Immature natural killer cell (primary cell): ENCODE data around the gene DCBLD2. TPM values are rescaled to one million over a fixed set of nuclear protein-coding genes. Genes with fewer than 3 reads are reported as not detected.

Experiments
- DNase-seq, 3 donors: peaks; one replicate each; pipeline ENCODE4 v3.0.0; 2022; ENCODE audit warnings: mixed read lengths in 1 of 3
- H3K27ac Mint-ChIP-seq, 6 donors: one replicate each; pipeline ENCODE4 v1.8.0; 2020; ENCODE audit warnings: mixed read lengths in 6 of 6, mild to moderate bottlenecking in 5 of 6, inconsistent platforms in 4 of 6, moderate library complexity in 3 of 6
- H3K27me3 Mint-ChIP-seq, 3 donors: one replicate each; pipeline ENCODE4 v1.8.0; 2020 to 2021; ENCODE audit warnings: low read depth in 3 of 3, mild to moderate bottlenecking in 3 of 3, mixed read lengths in 3 of 3, moderate library complexity in 3 of 3, inconsistent platforms in 1 of 3
- H3K36me3 Mint-ChIP-seq, 3 donors: one replicate each; pipeline ENCODE4 v1.8.0; 2020; ENCODE audit warnings: mixed read lengths in 3 of 3, inconsistent platforms in 2 of 3, mild to moderate bottlenecking in 2 of 3
- H3K4me1 Mint-ChIP-seq, 2 donors: one replicate each; pipeline ENCODE4 v1.8.0; 2020; ENCODE audit warnings: inconsistent platforms in 2 of 2, mild to moderate bottlenecking in 2 of 2, mixed read lengths in 2 of 2, moderate library complexity in 1 of 2
- H3K4me3 Mint-ChIP-seq, 5 donors: one replicate each; pipeline ENCODE4 v1.8.0; 2020; ENCODE audit warnings: mild to moderate bottlenecking in 5 of 5, mixed read lengths in 5 of 5, inconsistent platforms in 3 of 5, moderate library complexity in 3 of 5
- H3K9me3 Mint-ChIP-seq, 6 donors: one replicate each; pipeline ENCODE4 v1.8.0; 2020; ENCODE audit warnings: mild to moderate bottlenecking in 6 of 6, mixed read lengths in 6 of 6, inconsistent platforms in 4 of 6, moderate library complexity in 3 of 6
- polyA plus RNA-seq, 3 donors: library from polyadenylated mRNA; unstranded; fragments of 300-500 nt; fragmentation: Illumina TruSeq; gene quantifications; one replicate each; pipeline ENCODE4 v1.2.3, GENCODE V29; 2021

Gene DCBLD2, protein sequence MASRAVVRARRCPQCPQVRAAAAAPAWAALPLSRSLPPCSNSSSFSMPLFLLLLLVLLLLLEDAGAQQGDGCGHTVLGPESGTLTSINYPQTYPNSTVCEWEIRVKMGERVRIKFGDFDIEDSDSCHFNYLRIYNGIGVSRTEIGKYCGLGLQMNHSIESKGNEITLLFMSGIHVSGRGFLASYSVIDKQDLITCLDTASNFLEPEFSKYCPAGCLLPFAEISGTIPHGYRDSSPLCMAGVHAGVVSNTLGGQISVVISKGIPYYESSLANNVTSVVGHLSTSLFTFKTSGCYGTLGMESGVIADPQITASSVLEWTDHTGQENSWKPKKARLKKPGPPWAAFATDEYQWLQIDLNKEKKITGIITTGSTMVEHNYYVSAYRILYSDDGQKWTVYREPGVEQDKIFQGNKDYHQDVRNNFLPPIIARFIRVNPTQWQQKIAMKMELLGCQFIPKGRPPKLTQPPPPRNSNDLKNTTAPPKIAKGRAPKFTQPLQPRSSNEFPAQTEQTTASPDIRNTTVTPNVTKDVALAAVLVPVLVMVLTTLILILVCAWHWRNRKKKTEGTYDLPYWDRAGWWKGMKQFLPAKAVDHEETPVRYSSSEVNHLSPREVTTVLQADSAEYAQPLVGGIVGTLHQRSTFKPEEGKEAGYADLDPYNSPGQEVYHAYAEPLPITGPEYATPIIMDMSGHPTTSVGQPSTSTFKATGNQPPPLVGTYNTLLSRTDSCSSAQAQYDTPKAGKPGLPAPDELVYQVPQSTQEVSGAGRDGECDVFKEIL
- polyA plus RNA-seq, result 1 to 10 TPM in 1 of 3 donors, under 1 TPM in 1, not detected in 1; 0.04 to 1.0 TPM

DNA sequence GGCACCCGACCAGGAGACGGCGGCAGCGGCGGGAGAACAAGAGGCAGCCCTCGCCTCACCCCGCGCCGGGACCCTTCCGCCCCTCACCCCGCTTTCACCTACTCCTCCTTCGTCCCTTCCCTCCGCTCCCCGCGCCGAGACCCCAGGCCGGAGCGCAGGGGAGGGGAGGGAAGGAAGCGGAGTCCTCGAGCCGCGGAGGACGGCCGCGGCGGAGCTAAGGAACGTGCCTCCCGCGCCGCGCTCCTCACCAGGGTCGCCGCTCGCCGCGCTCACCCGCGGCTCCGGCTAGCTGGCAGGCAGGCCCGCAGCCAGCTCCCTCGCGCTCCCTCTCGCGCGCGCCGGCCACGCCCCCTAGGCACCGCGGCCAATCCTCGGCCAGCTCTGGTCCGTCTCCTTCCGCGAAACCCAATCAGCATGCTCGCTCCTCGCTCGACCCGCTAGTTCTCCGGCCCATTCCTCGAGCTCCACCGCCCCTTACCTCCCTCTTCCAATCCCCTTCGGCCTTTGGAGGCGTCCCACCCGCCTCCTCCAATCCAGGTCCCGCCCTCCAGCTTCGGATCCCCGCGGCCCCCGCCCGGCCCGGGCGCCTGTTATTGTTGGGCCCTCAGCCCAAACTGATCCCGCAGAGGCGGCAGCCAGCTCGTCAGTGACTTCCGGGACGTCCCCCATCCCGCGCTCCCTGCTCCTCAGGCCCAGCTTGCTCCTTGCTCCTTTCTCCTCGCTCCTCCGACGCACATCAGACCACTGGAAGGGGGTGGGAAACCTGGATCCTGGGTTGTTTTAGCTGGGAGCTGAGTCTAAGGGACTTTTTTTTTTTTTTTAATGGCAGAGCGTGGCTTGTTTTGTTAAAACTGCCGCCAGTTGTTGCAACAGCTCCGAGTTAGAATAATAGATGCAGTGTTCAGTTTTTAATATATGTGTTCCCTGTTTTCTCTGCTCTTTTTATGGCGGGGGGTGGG is at the start of gene DCBLD2:
Gene DCBLD2 (minus strand): TSS at position 304 of the 959 bp plus-strand sequence. CDS start 369 bp downstream, outside the sequence.
- Mint-ChIP-seq H3K9me3 (peaks cover 0 to 2% (median 0%) of the 10 kb centered on the region in 6 donors), H3K4me1 (peaks cover 17 to 18% of the 10 kb centered on the region in 2 donors), H3K27me3 (peaks cover 2 to 5% (median 4%) of the 10 kb centered on the region in 3 donors), H3K4me3 (peak within 1 kb of the TSS; percentile 86 to 93 (median 89)), H3K36me3 (no peaks in the 10 kb centered on the region), H3K27ac (peak within 1 kb of the TSS in 5 of 6 donors; percentile 31 to 84 (median 58))
- peak; percentile 86 to 90 (median 89) for DNase-seq

DNA sequence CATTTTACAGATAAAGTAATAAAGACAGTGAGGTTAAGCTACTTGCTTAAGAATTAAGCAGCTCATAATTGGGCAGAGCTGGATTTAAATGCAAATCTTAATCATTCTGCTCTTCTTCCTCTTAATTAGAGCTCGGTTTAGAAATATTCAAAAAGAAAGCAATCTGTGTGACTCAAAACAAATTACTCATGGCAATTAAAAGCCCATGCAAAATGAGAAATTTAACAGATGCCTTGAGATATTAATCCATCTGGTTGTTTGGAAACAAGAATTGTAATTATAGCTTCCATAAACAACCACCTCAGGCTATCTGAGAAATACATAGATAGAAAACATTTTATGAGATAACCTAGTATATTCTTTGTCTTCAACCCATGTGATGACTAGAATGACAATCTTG is 44.2 kb upstream of the DCBLD2 start:
- Mint-ChIP-seq H3K27me3 (no peaks in the 10 kb centered on the region), H3K9me3 (peaks cover 0 to 12% (median 7%) of the 10 kb centered on the region in 6 donors), H3K36me3 (no peaks in the 10 kb centered on the region), H3K27ac (no peak overlapping the region), H3K4me1 (no peaks in the 10 kb centered on the region), H3K4me3 (no peak overlapping the region)
- no peak for DNase-seq

DNA sequence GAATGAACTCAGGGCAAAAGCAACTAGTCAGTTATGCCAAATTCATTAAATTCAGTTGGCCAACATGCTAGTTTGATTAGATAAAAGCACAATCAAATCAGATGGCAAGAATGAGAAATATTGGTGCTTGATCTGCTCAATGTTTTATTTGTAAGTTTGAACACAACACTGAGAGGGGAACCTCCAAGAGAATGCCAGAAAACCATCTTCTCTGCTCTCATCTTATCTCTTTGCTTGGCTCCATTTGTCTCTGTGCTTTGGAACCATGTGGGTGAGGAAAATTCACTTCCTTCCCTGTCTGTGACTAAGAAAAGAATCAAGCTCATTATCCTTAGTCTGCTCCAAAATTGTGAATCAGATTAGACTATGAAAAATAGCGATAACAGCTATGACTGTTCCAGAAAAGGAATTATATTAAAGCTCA is 43.6 kb upstream of the DCBLD2 start:
- H3K4me3 Mint-ChIP-seq, result no peak overlapping the region
- no peaks in the 10 kb centered on the region for H3K27me3 Mint-ChIP-seq
- no peak for DNase-seq
- H3K9me3 Mint-ChIP-seq, result peaks cover 0 to 12% (median 4%) of the 10 kb centered on the region in 6 donors
- H3K27ac Mint-ChIP-seq, result no peak overlapping the region
- H3K36me3 Mint-ChIP-seq, result no peaks in the 10 kb centered on the region
- H3K4me1 Mint-ChIP-seq, result no peaks in the 10 kb centered on the region

DNA sequence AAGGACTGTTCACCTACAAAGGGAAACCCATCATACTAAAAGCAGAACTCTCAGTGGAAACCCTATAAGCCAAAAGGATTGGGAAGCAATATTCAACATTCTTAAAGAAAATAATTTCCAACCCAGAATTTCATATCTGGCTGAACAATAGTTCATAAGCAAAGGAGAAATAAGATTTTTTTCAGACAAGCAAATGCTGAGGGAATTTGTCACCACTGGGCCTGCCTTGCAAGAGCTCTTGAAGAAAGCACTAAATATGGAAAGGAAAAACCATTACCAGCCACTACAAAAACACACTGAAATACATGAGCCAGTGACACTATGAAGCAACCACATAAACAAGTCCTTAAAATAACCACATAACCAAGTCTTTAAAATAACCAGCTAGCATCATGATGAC is 28.9 kb upstream of the DCBLD2 start:
- Mint-ChIP-seq H3K4me3 (no peak overlapping the region), H3K27ac (no peak overlapping the region), H3K36me3 (no peaks in the 10 kb centered on the region), H3K27me3 (peaks cover 0 to 5% (median 1%) of the 10 kb centered on the region in 3 donors), H3K9me3 (peaks cover 9 to 23% (median 16%) of the 10 kb centered on the region in 6 donors), H3K4me1 (no peaks in the 10 kb centered on the region)
- DNase-seq, result no peak

DNA sequence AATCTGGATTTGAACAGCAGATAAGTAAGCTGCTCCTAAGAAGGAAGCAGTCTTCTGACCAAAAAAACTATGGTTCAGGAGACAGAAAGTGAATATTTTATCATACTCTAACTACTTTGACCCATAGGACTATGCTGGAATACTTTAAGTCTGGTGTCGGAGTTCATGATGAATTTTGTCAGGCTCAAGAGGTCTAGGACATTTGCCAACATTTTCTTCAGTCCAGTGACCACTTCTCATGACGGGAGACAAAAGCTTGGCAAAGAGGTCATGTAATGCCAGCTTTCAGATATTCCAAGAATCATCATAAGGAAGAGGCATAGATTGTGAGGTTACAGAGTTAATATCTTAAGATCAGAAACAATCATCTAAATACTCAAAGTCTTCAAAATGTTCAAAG is 20.5 kb upstream of the DCBLD2 start:
- H3K36me3 Mint-ChIP-seq, result no peaks in the 10 kb centered on the region
- no peak for DNase-seq
- H3K4me3 Mint-ChIP-seq, result no peak overlapping the region
- peaks cover 0 to 3% (median 0%) of the 10 kb centered on the region in 6 donors for H3K9me3 Mint-ChIP-seq
- peaks cover 0 to 2% (median 2%) of the 10 kb centered on the region in 3 donors for H3K27me3 Mint-ChIP-seq
- no peaks in the 10 kb centered on the region for H3K4me1 Mint-ChIP-seq
- no peak overlapping the region for H3K27ac Mint-ChIP-seq

DNA sequence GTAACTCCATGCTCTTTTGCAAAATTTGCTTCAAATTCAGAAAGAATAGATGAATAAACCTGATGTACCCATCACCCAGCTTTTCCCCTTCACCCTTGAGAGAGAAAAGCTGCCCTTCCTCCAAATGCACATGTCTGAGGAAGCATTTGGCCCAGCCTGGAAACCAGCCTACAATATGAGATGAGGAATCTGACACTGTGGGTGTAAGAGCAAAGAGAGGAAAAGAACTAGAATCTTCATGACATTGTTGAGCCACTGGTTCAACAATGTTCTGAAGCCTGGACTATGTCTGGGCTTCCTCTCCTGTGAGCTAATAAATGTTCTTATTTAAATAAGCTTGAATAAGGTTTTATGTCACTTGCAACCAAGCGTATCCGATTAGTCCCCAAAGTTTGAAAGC is 18.7 kb upstream of the DCBLD2 start:
- Mint-ChIP-seq H3K4me3 (no peak overlapping the region), H3K9me3 (peaks cover 0 to 3% (median 0%) of the 10 kb centered on the region in 6 donors), H3K4me1 (no peaks in the 10 kb centered on the region), H3K27ac (no peak overlapping the region), H3K27me3 (peaks cover 0 to 2% (median 2%) of the 10 kb centered on the region in 3 donors), H3K36me3 (no peaks in the 10 kb centered on the region)
- DNase-seq, result no peak

DNA sequence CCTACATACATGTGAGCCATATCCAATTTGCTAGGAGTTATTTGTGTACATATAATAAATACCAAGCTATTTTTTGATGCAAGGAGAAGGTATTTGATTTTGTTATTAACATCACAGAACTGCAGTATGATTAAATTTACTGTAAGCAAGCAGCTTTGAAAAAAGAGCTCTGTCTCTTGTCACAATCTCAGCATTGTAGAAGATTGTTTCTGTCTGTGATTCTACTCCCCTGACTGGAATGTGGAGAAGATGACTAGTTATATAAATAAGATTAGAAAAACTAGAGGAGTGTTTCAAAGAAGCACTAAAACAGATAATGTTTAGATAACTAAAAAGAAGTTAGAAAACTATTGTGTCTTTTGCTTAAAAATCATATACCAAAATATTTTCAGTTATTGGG is 17.1 kb upstream of the DCBLD2 start:
- Mint-ChIP-seq H3K4me3 (no peak overlapping the region), H3K9me3 (peaks cover 0 to 3% (median 0%) of the 10 kb centered on the region in 6 donors), H3K36me3 (no peaks in the 10 kb centered on the region), H3K27ac (no peak overlapping the region), H3K4me1 (no peaks in the 10 kb centered on the region), H3K27me3 (peaks cover 0 to 2% (median 0%) of the 10 kb centered on the region in 3 donors)
- DNase-seq, result no peak

DNA sequence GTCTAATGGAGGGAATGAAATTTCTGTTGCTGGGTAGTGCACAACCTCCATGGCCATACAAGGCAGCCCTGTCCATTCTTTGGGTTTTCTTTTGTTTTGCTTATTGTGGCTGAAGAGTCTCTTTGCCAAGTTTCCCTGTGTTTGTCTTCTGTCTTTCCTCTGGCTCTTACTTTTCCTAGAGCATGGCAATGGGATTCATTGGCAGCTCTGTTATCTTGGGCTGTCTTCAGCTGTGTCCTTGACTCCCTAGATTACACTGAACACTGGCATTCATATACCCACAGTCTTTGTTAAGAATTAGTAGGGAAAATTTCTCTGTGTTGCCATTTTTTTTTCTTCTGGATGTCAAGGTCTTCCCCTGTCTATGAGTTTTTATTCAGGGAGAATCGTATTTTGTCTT is 16.1 kb upstream of the DCBLD2 start:
- Mint-ChIP-seq H3K27ac (no peak overlapping the region), H3K9me3 (peaks cover 0 to 3% (median 0%) of the 10 kb centered on the region in 6 donors), H3K4me3 (no peak overlapping the region), H3K36me3 (no peaks in the 10 kb centered on the region), H3K4me1 (no peaks in the 10 kb centered on the region), H3K27me3 (peaks cover 0 to 2% (median 0%) of the 10 kb centered on the region in 3 donors)
- DNase-seq, result no peak

DNA sequence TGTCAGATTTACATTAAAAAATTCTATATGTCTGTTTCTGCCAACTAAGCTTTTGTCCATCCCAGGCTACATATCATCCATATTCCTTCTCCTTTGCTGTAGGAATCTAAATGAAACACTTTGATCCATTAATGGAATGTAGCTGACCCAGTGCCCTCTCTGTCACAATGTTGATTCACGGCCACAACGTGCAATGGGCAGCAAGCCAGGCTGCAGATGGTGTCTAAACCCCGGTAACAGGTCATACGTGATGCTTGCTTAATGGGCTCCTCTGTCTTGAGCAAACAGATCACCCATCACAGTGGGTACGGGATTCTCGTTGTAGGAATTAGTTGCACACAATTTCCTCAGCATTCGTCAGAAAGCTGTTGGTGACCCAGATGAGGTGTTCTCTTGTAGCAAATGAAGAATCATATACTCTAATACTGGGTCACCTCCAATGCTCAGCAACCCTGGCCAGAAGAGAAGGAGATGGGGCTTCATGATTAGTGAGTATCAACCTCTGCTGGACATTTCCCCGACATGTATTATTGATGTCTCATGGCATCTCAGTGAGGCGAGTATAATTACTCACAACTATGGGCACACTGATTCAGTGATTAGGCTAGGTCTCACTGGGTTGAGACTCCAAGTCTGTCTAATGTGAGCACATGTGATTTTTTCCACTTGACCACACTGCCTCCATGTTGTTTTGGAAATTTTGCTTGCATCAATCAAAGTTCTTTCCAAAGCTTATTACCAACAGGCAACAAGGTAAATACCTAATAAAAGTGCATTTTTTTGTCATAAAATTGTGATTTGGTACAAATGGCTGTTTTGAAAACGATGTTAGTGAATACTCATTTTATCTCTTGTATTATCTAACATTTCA is 12.9 kb upstream of the DCBLD2 start:
- Mint-ChIP-seq H3K27ac (no peak overlapping the region), H3K36me3 (no peaks in the 10 kb centered on the region), H3K27me3 (peaks cover 0 to 7% (median 6%) of the 10 kb centered on the region in 3 donors), H3K4me1 (no peaks in the 10 kb centered on the region), H3K4me3 (no peak overlapping the region), H3K9me3 (peaks cover 0 to 9% (median under 1%) of the 10 kb centered on the region in 6 donors)
- DNase-seq, result no peak

DNA sequence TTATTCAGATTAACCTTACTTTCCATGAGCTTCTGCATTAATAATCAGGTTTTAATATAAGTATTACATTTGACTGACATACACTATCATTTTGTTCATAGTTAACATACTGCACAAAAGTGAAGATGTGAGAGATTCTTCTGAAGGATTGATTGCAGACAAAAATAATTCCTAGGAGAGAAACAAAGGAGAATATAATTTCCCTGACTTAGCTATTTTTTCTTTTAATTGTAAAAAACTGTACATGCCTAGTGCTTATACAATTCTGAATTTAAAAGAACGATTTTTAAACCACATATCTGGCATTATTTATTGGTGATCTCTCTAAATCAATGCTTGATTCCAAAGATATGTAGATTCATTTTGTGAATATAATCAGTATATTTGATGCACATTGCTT is 11.0 kb upstream of the DCBLD2 start:
- Mint-ChIP-seq H3K36me3 (no peaks in the 10 kb centered on the region), H3K27ac (no peak overlapping the region), H3K27me3 (peaks cover 3 to 7% (median 5%) of the 10 kb centered on the region in 3 donors), H3K4me1 (no peaks in the 10 kb centered on the region), H3K9me3 (peaks cover 0 to 9% (median 5%) of the 10 kb centered on the region in 6 donors), H3K4me3 (no peak overlapping the region)
- no peak for DNase-seq

DNA sequence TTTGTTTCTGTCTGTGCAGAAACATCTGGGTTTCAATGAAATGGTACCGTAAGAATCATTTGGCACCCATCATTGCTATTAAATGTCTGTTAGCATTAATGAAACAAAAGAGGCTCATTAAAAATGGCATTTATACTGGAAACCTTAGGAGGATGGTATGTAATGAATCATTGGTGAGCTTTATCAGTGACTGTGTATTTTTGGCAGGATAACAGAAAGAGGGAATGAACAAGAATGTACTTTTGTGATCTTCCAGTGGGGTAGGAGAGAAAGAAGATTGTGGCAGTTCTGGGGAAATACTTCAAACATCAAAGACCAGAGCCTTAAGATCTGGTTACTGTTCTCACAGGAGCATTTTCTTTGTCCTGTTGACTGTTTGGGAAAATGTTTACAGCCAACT is 4.7 kb upstream of the DCBLD2 start:
- no peak for DNase-seq
- Mint-ChIP-seq H3K27ac (no peak overlapping the region), H3K27me3 (peaks cover 5 to 11% (median 9%) of the 10 kb centered on the region in 3 donors), H3K36me3 (no peaks in the 10 kb centered on the region), H3K9me3 (peaks cover 0 to 10% (median 4%) of the 10 kb centered on the region in 6 donors), H3K4me3 (no peak overlapping the region), H3K4me1 (peaks cover 10 to 11% of the 10 kb centered on the region in 2 donors)

DNA sequence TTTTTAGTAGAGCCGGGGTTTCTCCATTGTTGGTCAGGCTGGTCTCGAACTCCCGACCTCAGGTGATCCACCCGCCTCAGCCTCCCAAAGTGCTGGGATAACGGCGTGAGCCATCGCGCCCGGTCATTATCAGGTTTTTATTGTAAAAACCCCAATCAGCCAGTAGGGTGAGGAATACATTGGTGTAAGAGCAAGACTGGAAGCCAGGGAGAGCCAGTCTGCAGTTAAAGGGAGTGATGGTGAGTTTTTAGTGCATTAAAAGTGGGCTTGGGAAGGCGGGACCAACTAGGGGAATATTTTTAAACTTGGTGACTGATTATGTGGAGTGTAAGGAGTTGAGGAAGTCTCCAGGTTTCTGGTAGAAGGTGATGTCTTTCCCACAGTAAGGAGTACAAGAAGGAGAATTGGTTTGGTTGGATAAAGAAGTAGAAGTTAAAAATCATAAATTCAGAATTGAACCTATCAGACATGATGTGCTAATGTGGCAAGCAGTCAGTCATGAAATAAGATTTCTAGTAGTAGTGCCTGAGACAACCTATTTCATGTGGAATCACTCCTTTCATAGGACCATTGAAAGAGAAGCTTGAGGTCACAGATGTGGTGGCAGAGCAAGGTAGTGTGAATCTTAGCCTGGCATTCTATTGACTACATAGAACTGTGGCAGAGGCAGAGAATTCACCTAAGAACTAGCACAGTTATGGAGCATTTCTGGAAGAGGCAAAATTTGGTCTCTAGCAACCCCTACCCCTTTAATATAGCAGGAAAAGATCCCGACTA is 2.4 kb upstream of the DCBLD2 start:
- Mint-ChIP-seq H3K27me3 (peaks cover 4 to 5% (median 5%) of the 10 kb centered on the region in 3 donors), H3K9me3 (peaks cover 0 to 4% (median 0%) of the 10 kb centered on the region in 6 donors), H3K4me3 (no peak overlapping the region), H3K27ac (no peak overlapping the region), H3K4me1 (peaks cover 17 to 18% of the 10 kb centered on the region in 2 donors), H3K36me3 (no peaks in the 10 kb centered on the region)
- DNase-seq, result no peak
